Activated CD4-positive, CD25-positive, alpha-beta regulatory T cell treated with anti-CD3 and anti-CD28 coated beads, Interleukin-2, amount 50 U/mL, for 24 hours (primary cell): Measurements from ENCODE around the gene SLC24A3.
A peak's percentile ranks its signal among the peaks of the same experiment; 100 is the strongest.

Experiments used
- ATAC-seq, 2 donors: fragments of 150-1000 bp; cut with Tn5 transposase; one replicate each; pipeline ENCODE4 v1.10.0; 2021; ENCODE audit warnings: mild to moderate bottlenecking in 1 of 2, moderate library complexity in 1 of 2

Gene SLC24A3

GRCh38 chr20:19692100-19692499, 479.7 kb downstream of the SLC24A3 start:
- ATAC-seq: no peak

GRCh38 chr20:19692685-19693119, 480.3 kb downstream of the SLC24A3 start:
- ATAC-seq: no peak

- no peak for ATAC-seq
Measured at GRCh38 chr20:19693508-19693907, 481.1 kb downstream of the SLC24A3 start.

GRCh38 chr20:19695081-19695480, 482.6 kb downstream of the SLC24A3 start:
- ATAC-seq: no peak

GRCh38 chr20:19696620-19697019, 484.2 kb downstream of the SLC24A3 start:
- no peak for ATAC-seq

GRCh38 chr20:19697415-19697814, 485.0 kb downstream of the SLC24A3 start:
- ATAC-seq: no peak

GRCh38 chr20:19699180-19699971, 486.9 kb downstream of the SLC24A3 start:
- ATAC-seq: no peak

GRCh38 chr20:19701429-19701828, 489.0 kb downstream of the SLC24A3 start:
- ATAC-seq: no peak

- ATAC-seq: peak in 1 of 2 donors; percentile 33
Measured at GRCh38 chr20:19706463-19706862, 494.0 kb downstream of the SLC24A3 start.

GRCh38 chr20:19709635-19710335, 497.3 kb downstream of the SLC24A3 start:
- ATAC-seq: no peak

- ATAC-seq: no peak
Measured at GRCh38 chr20:19710336-19711120, 498.1 kb downstream of the SLC24A3 start.

- no peak for ATAC-seq
Measured at GRCh38 chr20:19711126-19711525, 498.7 kb downstream of the SLC24A3 start.

GRCh38 chr20:19712721-19713260, 500.3 kb downstream of the SLC24A3 start:
- ATAC-seq: no peak

- no peak for ATAC-seq
Measured at GRCh38 chr20:19713822-19714578, 501.6 kb downstream of the SLC24A3 start.

GRCh38 chr20:19714579-19714840, 502.1 kb downstream of the SLC24A3 start:
- no peak for ATAC-seq

- ATAC-seq: no peak
Measured at GRCh38 chr20:19715986-19716385, 503.5 kb downstream of the SLC24A3 start.

GRCh38 chr20:19718880-19719279, 506.4 kb downstream of the SLC24A3 start:
- no peak for ATAC-seq

- ATAC-seq: no peak
Measured at GRCh38 chr20:19720991-19721390, 508.5 kb downstream of the SLC24A3 start.

- no peak for ATAC-seq
Measured at GRCh38 chr20:19723051-19723450, 510.6 kb downstream of the SLC24A3 start.

- no peak for ATAC-seq
Measured at GRCh38 chr20:19723813-19724430, 511.5 kb downstream of the SLC24A3 start.

- no peak for ATAC-seq
Measured at GRCh38 chr20:19725373-19725772, 512.9 kb downstream of the SLC24A3 start.
